ENCODE measurements around the gene CSDE1. TPM values are rescaled to one million over a fixed set of nuclear protein-coding genes. Genes with fewer than 3 reads are reported as not detected.

CSDE1 gene
- total RNA-seq, 4 donors from 2014 or later: 548 to 1,437 (median 734) TPM

- no peaks in the 10 kb centered on the region for H3K9me3 ChIP-seq
- no peaks in the 10 kb centered on the region for H3K27me3 ChIP-seq
- intact Hi-C loops (cut with DNase I): no loop called here
- H3K4me1 ChIP-seq: no peaks in the 10 kb centered on the region
- no peak for DNase-seq
- no peaks in the 10 kb centered on the region for H3K36me3 ChIP-seq
- H3K4me3 ChIP-seq (replicated peaks in 1 of 3): no peak overlapping the region
- H3K27ac ChIP-seq: no peak overlapping the region
- no peak for TF ChIP-seq POLR2A (IDR thresholded peaks at IDR 0.05)
- TF ChIP-seq, protein P1, sequence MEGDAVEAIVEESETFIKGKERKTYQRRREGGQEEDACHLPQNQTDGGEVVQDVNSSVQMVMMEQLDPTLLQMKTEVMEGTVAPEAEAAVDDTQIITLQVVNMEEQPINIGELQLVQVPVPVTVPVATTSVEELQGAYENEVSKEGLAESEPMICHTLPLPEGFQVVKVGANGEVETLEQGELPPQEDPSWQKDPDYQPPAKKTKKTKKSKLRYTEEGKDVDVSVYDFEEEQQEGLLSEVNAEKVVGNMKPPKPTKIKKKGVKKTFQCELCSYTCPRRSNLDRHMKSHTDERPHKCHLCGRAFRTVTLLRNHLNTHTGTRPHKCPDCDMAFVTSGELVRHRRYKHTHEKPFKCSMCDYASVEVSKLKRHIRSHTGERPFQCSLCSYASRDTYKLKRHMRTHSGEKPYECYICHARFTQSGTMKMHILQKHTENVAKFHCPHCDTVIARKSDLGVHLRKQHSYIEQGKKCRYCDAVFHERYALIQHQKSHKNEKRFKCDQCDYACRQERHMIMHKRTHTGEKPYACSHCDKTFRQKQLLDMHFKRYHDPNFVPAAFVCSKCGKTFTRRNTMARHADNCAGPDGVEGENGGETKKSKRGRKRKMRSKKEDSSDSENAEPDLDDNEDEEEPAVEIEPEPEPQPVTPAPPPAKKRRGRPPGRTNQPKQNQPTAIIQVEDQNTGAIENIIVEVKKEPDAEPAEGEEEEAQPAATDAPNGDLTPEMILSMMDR (IDR thresholded peaks at IDR 0.05): no peak
- 87 to 88% methylated on average over 4 of the region's 4 CpGs for WGBS, 2 donors
Measured at GRCh38 chr1:114688526-114688925, 69.3 kb downstream of the CSDE1 start.

DNA sequence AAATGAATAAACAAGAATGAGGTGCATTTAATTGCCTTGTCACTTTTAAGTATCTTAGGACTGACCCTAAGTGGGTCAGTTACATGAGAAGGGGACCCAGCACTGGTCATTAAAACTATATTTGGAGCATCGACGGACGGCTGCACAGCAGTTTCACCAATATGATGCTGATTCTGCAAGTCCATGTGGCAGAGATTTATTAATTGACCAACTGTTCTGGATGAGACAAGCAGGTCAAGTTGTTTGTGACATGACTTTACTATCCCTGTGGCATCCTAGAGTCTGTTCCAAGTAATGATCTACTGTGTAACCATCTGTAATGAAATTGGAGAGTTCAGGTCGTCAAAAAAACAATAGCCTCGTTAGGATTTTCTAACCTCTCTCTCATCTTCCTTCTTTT lies 71.9 kb downstream of the CSDE1 start:
- no peak for DNase-seq
- Histone ChIP-seq H3K27ac (no peak overlapping the region), H3K36me3 (no peaks in the 10 kb centered on the region), H3K9me3 (no peaks in the 10 kb centered on the region), H3K4me1 (no peaks in the 10 kb centered on the region), H3K4me3 (replicated peaks in 1 of 3) (no peak overlapping the region), H3K27me3 (no peaks in the 10 kb centered on the region)
- TF ChIP-seq POLR2A (IDR thresholded peaks at IDR 0.05): no peak
- TF ChIP-seq, protein P1 (IDR thresholded peaks at IDR 0.05): no peak
- WGBS, 2 donors: 81 to 83% methylated on average over 5 of the region's 5 CpGs
- intact Hi-C loops (cut with DNase I): no loop called here

GRCh38 chr1:114677691-114678090 lies 80.1 kb downstream of the CSDE1 start:
- no peaks in the 10 kb centered on the region for H3K36me3 ChIP-seq
- intact Hi-C loops (cut with DNase I): no loop called here
- 85% methylated on average over 5 of the region's 5 CpGs for whole genome bisulfite sequencing, 2 donors
- H3K27me3 ChIP-seq: no peaks in the 10 kb centered on the region
- no peak overlapping the region for H3K27ac ChIP-seq
- TF ChIP-seq, protein P1 (IDR thresholded peaks at IDR 0.05): no peak
- no peak for TF ChIP-seq POLR2A (IDR thresholded peaks at IDR 0.05)
- no peak for DNase-seq
- no peak overlapping the region for H3K4me3 ChIP-seq (replicated peaks in 1 of 3)
- H3K4me1 ChIP-seq: no peaks in the 10 kb centered on the region
- H3K9me3 ChIP-seq: no peaks in the 10 kb centered on the region

DNA sequence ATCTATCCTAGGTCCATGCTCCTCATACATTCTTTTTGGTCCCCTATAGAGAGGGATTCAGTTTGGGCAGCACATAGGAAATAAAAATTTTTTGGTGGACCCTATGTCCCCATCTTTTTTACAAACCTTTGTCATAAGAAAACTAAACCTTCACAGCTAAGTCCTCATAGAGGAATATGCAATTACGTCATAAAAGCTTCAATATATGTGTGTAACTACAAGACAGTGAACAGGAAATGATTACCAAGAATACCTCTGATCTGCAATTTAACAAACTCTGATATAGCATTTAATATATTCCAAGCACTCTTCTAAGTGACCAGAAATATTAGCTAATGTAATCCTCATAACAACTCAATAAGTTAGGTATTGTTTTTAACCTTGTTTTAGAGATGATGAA lies 81.7 kb downstream of the CSDE1 start:
- intact Hi-C loops (cut with DNase I): no loop called here
- H3K9me3 ChIP-seq: no peaks in the 10 kb centered on the region
- no peaks in the 10 kb centered on the region for H3K36me3 ChIP-seq
- DNase-seq: no peak
- no peaks in the 10 kb centered on the region for H3K27me3 ChIP-seq
- no peak for TF ChIP-seq POLR2A (IDR thresholded peaks at IDR 0.05)
- TF ChIP-seq, protein P1 (IDR thresholded peaks at IDR 0.05): no peak
- H3K27ac ChIP-seq: no peak overlapping the region
- WGBS, 2 donors: 93 to 96% methylated on average over 1 of the region's 1 CpG
- H3K4me3 ChIP-seq (replicated peaks in 1 of 3): no peak overlapping the region
- H3K4me1 ChIP-seq: no peaks in the 10 kb centered on the region

DNA sequence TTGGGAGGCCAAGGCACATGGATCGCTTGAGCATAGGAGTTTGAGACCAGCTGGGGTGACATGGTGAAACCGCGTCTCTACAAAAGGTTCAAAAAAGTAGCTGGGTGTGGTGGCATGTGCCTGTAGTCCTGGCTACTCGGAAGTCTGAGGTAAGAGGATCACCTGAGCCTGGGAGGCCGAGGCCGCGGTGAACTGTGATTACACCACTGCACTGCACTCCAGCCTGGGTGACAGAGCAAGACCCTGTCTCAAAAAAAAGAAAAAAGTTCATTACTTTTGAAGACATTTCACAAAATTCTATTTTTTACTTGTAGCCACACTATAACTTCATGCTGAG lies 85.9 kb downstream of the CSDE1 start:
- H3K9me3 ChIP-seq: no peaks in the 10 kb centered on the region
- intact Hi-C loops (cut with DNase I): no loop called here
- H3K4me3 ChIP-seq (replicated peaks in 1 of 3): no peak overlapping the region
- H3K27me3 ChIP-seq: no peaks in the 10 kb centered on the region
- no peaks in the 10 kb centered on the region for H3K36me3 ChIP-seq
- WGBS, 2 donors: 82 to 89% methylated on average over 7 of the region's 7 CpGs
- no peak overlapping the region for H3K27ac ChIP-seq
- no peak for DNase-seq
- no peak for TF ChIP-seq POLR2A (IDR thresholded peaks at IDR 0.05)
- TF ChIP-seq, protein P1 (IDR thresholded peaks at IDR 0.05): no peak
- peaks cover 0 to 4% of the 10 kb centered on the region in 2 donors for H3K4me1 ChIP-seq

All from thyroid gland (tissue), 4 donors.